HG02759 (cell line): Measurements from ENCODE around the gene RALGAPA2.
A peak's percentile ranks its signal among the peaks of the same experiment; 100 is the strongest.

ENCODE experiments used
- ATAC-seq: cut with Tn5 transposase; IDR thresholded peaks from one replicate; pipeline ENCODE4 v1.9.1; 2021; ENCODE audit warnings: mild to moderate bottlenecking, moderate library complexity; ENCODE audit not compliant: unreplicated experiment

Gene RALGAPA2

DNA sequence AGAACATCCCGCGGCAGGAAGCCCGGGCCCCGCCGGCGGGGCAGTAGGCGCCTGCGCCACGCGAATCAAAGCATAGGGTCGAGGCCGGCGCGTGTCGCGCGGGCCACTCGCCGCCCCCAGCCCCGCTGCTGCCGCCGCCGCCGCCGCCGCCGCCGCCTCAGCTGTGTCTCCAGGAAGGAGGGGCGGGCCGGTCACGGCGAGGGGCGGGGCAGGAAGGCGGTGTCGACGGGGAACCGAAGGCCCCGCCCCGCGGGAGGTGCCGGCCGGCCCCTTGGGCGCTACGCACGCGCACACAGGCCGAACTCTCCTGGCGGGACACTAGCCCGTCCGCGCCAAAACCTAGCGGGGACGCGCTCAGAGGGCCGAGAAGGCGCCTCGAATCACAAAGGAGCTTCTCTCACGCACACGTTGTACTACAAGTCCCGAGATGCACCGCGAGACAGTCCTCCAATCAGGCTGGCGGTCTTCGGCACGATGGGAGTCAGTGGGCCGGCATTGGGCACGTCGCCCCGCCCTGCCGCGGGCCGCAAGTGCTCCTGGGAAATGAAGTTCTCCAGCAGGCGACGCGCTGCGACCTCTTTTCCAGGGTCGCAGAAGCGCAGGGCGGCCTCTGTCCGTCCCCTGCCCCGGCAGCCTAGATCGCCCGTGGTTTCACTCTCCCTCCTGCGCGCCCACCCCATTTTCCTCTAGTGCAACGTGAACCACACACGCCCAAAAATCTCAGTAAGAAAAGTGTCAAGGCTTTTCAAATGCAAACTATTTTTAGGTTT, at the start of gene RALGAPA2:
RALGAPA2 (minus strand) TSS at position 171 of the 770 bp plus-strand sequence; CDS start at position 7, 164 bp downstream.
- ATAC-seq, result peak; percentile 95

DNA sequence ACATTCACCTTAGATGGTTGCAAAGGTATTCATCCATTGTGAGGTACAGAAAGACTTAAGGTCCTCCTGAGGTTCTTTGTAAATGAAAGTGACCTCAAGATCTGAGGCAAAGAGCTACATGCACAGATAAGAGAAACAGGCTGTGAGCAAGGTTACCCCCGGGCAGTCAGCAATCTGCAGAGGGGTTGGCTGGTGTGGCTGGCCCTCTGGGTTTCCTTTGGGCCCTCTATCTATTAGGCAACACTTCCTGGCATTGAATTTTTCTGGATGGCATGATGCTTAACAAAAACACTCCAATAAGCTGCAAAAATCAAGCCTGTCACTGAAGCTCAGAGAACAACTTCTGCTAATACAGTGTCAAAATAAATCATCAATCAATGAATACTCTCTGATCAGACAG, 48.9 kb upstream of the RALGAPA2 start:
- no peak for ATAC-seq

DNA sequence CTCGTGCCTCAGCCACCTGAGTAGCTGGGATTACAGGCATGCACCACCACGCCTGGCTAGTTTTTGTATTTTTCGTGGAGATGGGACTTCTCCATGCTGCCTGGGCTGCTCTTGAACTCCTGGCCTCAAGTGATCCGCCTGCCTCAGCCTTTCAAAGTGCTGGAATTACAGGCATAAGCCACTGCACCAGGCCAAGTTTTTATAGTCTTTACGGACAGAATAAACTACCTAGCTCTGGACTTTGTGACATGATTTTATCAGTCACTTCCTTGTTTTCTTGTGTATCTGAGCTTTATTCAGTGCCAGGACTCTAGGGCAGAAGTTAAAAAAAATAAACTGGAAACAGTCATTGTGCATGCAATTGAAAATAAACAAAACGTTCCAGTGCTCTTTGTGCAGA, 46.7 kb upstream of the RALGAPA2 start:
- no peak for ATAC-seq

GRCh38 chr20:20755674-20756319, 43.4 kb upstream of the RALGAPA2 start:
- ATAC-seq, result no peak

DNA sequence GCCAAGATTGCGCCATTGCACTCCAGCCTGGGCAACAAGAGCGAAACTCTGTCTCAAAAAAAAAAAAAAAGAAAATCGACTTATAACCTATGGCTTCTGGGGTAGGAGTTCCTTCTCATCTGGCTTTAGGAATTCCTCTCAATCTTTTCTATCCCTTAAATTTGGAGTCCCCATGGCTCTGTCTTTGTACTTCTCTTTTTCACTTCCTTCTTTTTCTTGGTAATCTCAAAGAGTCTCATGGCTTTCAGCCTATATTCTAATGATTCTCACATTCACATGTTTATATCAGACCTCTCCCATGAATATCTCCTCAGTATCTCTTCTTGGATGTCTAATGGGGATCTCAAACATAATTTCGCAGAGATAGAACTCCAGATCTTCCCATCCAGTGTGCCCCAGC, 42.8 kb upstream of the RALGAPA2 start:
- no peak for ATAC-seq

- no peak for ATAC-seq
Observed at GRCh38 chr20:20754714-20755113, 42.3 kb upstream of the RALGAPA2 start.

DNA sequence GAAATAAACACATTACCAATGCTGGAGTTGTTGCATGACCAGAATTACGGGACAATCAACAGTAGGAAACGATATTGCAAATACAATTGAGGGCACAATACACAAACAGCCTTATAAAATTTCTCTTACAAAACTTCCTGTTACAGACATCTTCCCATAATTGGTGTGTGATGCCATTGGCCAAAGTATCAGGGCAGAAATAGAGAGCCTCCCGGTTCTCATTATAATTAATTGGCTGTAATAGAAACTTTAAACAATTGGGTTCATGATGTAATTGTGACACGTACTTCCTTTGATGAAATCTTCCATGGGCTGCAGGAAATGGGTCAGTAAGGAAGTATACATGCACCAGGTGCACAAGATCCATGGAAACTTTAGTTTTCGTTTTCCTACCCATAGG, 40.3 kb upstream of the RALGAPA2 start:
- ATAC-seq, result no peak

GRCh38 chr20:20747298-20747697, 34.9 kb upstream of the RALGAPA2 start:
- no peak for ATAC-seq

GRCh38 chr20:20744170-20744725, 31.8 kb upstream of the RALGAPA2 start:
- no peak for ATAC-seq

DNA sequence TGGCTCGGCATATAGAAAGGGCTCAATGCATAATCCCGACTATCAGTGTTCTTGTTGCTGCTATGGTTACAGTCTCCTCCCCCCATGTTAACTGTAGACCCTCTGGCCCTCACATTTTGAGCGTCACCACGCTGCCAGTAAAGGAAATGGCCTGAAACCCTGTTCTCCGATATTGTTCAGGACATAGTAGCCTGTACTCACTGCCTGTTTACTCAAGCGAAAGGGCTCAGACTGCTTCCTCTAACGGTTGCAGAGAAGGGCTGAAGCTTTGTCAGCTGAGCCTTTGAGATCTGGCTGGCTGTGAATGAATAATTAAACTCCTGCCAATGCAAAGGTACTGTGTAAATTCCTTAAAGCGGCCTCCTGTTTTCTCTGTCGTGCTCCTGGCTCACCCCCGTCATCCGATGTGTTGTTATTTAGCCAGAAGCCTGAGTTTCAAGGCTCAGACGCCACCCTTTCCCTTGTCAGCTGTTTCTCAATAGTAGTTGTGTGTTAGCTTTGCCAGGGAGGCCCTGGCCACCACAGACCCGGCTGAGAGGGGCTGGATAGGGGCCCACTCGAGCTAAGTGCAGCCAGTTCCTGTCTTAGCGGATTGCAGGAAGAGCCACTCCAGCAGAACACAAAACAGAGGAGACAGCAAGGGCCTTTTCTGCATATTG, 31.2 kb upstream of the RALGAPA2 start:
- ATAC-seq, result peak; percentile 76

DNA sequence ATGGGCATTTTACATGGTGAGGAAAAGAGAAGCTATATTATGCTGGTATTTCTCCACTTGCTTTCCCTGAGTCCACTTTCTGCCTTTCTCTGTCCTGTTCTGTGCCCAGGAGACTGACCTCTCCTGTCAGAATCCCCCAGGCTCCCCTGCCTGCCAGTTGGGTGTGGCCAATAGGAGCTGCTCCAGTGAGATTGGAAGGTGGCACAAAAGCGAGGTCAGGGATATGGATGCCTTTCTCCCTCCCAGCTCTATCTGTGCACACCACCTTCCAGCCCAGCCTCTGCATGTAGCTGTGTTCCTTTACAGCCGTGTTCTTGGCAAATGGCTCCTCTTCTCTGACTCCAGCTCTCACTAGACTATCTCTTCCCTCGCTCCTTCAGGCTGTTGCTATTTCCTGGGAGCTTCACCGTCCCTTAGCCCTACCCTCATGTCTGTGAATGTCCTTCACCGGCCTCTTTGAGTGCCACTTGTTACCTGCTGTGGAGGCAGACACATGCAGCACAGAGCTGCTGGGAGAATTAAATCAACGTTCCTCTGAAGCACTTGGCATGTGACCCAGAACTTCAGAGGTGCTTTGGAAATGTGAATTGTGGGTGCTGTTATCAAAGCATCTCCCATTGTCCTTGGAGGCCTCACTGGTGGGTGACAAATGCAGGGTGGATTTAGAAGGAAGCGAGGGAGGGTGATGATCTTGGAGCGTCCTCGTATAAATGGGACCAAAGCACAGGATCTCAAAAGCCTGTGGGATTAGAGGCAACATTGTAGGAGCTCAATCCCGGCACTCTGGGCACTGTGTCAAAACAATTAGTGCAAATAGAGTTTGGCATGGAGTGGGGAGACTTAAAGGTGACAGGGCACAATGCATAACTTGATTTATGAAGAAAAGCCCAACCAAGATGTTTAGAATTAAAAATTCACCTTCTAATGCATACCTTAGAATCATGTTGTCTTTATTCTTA, 28.9 kb upstream of the RALGAPA2 start:
- ATAC-seq, result no peak

DNA sequence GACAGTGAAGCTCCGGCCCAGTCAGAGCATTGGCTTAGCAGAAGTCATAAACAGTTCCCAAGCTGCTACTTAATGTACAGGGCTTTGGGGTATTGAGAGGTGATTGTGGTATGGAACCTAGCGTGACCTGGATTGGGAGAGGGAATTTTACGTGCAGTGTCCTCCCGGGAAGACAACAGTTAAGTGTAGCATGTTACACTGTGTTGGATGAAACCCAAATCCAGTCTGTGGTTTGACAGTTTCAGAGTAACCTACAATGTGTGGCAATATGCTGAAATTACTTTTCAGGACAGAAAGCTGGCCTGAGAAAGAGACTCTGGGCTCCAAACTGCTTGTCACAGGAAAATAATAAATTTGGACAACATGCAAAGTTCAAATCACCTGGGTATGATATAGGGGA, 28.1 kb upstream of the RALGAPA2 start:
- ATAC-seq, result no peak

DNA sequence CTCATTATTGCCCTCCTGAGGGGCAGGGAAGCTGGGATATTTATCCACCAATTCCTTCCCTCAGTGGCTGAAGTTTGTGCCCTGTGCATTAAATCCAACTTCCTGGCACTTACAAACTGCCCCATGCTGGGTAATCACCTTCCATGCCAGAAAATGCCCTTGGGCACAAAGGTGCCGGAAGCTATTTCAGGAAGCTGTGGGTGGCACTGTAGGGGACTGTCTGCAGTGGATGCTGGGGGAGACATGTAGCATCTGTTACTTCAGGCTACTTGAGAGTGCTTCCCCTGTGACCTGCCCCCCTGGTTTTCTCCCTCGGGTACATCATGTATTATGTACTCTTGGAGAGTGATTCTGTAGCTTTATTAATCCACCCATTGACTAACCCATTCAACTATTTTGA, 24.7 kb upstream of the RALGAPA2 start:
- no peak for ATAC-seq

DNA sequence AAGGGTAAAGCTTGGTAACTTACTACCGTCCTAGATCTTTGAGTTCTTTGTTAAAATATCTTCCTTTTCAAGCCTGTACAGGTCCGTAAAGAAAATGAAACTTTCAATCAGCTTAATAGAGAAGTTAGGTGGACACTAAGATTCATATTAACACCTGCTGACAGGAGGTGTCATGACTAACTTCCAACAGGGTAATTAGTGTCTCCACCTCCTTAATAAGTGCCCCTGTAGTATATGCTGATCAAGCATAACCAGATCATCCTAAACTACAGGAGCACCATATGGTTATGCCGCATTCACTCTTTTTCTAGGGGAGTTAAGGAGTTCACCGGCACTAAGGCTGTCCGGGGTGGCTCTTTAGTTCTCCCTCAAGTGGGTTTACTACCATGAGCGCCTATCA, 23.9 kb upstream of the RALGAPA2 start:
- ATAC-seq, result no peak

DNA sequence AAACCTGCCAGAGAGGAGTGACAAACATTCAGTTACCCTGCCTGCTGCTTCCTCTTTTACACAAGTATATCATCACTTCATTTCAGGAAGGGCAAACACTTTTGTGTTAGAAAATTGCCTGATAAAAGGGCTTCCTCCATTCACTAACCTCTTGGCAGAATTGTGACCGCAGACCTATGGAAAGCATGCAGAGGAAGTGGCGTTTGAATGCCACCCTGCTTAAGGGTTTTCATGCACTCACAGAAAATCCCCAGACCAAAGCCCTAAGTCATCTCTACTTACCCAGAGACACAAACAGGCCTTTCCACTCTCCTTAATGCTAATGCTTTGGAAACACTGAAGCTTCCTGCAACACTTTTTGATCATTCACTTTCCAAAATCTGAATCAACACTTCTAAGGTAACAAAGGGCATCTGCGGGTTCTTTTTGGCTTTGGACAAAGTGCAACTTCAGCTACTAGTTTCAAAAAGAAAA, 22.1 kb upstream of the RALGAPA2 start:
- ATAC-seq, result peak; percentile 52

DNA sequence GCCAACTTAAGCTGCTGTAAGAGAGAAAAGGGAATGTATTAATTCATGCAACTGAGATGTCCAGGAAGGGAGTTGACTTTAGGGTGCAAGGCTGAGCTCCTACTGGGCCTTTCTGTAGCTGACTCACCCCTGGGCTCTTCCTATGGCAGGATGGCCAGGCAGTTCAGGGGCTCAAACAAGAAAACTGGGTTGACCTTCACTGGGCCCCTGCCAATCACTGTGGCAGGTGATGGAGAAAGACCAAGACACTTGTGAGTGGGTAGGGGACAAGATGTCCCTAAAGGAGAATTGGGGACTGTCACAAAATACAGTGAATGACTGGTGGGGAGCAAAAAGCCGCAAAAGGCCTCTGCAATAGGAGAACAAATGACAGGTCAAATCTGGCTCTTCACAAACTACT, 21.5 kb upstream of the RALGAPA2 start:
- ATAC-seq, result no peak

DNA sequence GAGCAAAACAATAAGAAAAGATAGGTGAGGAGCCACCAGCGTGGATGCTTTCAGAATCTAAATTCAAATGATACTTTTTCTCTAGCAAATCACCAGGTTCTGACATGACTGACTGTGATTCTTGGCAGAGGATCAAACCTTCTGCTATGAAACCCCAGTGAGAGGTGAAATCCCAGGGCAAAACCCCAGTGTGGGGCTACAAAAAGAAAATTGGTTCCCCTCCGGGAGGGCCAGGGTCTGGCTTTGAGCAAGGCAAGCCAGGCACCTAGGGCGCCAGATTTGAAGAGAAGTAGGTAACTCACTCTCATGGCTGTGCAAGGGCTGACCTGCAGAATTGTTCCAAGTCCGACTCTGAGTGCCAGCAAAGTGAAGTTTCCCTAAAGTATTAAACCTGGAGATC, 20.2 kb upstream of the RALGAPA2 start:
- ATAC-seq, result no peak

- ATAC-seq, result no peak
Observed at GRCh38 chr20:20731945-20732296, 19.5 kb upstream of the RALGAPA2 start.

GRCh38 chr20:20731000-20731944, 18.8 kb upstream of the RALGAPA2 start:
- ATAC-seq, result no peak
